ENCODE results near the gene CCND1.
"Not testable (repeated sequence)": the region's sequence is repeated elsewhere in the genome, so short reads cannot be mapped to it uniquely, and the experiment has no call there.

Gene CCND1

GRCh38 chr11:69669486-69669885 is 28.5 kb downstream of the CCND1 start:
- DNase-seq, result no peak

DNA sequence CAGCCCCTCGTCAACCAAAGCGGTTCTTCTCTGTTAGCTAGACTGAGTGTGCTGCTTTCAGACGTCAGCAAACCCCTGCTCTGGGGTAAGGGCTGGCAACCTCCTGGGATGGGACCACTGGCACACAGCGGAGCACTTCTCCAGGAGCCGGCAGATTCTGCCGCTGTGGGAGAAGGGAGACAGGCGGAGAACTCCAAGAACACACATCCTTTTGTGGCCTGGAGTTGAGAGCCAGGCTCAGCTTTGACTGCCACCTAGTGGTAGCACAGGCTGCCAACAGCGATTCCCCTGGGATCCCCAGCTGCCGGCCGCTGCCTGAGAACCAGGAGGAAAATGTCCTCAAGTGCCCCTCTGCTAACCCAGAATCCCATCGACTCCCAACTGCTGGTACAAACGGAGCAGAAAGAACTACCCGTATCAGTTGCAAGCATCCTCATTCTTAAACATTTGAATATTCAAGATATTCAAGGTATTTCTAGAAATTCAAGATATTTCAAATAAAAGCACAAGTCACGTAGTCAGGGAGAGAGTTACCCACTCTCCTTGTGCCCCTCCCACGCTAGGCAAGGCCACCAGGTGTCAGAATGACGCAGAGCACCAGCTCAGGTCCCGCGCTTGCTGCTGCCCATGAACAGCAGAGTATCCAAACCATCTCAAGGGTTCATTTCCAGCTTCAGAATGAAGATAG is 29.3 kb downstream of the CCND1 start:
- DNase-seq, result peak; percentile 78

- DNase-seq, result no peak
Observed at GRCh38 chr11:69671734-69672465, 30.9 kb downstream of the CCND1 start.

GRCh38 chr11:69674267-69674885 is 33.4 kb downstream of the CCND1 start:
- peak; percentile 70 for DNase-seq

GRCh38 chr11:69674886-69675714 is 34.1 kb downstream of the CCND1 start, which contains the start of gene LTO1:
LTO1 (minus strand) TSS chr11:69675353; CDS start chr11:69675239, 114 bp downstream.
- DNase-seq, result peak; percentile 94

DNA sequence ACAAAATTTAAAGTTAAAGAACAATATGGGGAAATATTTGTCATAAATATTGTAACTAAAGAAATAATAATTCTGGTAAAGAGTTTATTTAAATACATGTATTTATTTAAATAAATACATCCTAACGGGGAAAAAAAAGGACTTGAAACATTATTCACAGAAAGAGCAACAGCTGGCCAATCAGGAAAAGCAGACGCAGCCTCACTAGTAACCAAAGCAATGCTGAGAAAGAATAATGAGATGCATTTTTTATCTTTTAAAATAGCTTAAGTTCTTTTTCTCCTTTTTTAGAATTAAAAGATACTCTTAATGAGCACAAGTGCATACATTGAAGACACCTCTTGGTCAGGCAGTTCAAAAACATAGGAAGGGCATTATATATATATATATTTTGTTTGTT is 36.8 kb downstream of the CCND1 start:
- no peak for DNase-seq

DNA sequence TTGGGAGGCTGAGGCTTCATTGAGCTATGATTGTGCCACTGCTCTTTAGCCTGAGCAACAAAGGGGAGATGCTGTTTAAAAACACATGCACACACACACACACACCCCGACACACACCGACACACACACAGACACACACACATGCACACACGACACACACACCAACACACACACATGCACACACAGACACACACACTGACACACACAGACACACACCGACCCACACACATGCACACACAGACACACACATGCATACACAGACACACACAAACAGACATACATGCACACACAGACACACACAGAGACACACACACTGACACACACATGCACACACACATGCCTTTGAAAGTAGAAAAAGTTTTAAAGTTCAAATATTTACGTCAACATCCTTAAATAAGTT is 39.7 kb downstream of the CCND1 start:
- DNase-seq, result no peak

DNA sequence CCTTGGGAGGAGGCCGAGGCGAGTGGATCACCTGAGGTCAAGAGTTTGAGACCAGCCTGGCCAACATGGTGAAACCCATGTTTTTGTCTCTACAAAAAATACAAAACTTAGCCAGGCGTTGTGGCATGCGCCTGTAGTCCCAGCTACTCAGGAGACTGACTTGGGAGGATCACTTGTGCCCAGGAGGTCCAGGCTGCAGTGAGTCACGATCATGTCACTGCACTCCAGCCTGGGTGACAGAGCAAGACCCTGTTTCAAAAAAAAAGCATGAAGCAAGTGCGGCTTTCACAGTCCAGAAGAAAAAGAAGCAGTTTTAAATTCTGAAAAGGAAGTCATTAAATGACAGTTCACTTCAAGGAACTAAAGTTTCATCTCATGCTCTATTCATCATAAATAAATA is 41.3 kb downstream of the CCND1 start:
- DNase-seq, result no peak

- DNase-seq, result no peak
Observed at GRCh38 chr11:69682681-69683326, 41.8 kb downstream of the CCND1 start.

GRCh38 chr11:69683764-69684333 is 42.9 kb downstream of the CCND1 start:
- DNase-seq, result no peak

DNA sequence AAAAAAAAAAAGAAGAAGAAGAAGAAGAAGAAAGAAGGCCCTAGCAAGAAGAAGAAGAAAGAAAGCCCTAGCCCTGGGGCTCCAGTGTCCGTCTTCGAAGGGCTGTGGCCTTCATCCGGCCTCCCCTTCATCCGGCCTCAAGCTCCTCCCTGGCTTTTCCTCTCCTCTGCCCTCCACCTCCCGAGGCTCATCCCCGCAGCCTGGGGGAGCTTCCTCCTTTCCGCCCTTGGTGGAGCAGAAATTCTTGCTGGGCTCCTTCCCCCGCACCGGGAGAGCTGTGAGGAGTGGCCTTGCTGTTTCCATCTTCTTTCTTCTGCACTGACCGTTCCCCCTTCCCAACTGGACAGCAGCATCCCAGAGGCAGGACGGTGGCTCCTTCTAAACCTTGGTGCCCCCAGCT is 43.7 kb downstream of the CCND1 start:
- DNase-seq, result no peak

DNA sequence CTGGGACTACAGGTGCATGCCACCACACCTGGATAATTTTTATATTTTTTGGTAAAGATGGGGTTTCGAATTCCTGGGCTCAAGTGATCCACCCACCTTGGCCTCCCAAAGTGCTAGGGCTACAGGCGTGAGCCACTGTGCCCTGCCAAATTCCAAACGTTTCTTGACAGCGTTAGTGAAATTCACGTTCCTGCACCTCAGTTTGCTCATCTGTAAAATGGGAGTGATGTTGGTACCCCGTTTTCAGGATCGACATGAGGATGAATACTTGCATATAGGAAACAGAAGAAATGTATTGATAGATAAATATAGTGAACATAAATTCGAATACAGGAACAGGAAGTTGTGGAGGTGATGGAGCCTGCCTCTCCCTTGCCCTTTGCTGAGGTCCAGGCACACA is 44.4 kb downstream of the CCND1 start:
- DNase-seq, result no peak

DNA sequence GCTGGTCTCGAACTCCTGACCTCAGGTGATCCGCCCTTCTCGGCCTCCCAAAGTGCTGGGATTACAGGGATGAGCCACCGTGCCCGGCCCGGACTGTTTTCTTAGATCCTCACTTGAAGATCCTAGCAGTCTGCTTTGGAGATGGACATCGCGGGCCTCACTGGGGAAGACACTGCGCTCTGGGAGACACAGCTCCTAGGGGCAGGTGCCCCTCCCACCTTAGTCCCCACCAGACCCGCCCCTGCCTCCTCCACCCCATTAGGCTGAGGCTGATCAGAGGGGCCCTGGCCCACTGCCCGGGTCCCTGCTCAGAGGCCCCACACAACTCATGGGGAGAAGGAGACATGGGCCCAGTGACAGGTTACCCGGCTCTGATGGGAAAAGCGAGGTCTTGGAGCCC is 45.5 kb downstream of the CCND1 start:
- DNase-seq, result no peak

DNA sequence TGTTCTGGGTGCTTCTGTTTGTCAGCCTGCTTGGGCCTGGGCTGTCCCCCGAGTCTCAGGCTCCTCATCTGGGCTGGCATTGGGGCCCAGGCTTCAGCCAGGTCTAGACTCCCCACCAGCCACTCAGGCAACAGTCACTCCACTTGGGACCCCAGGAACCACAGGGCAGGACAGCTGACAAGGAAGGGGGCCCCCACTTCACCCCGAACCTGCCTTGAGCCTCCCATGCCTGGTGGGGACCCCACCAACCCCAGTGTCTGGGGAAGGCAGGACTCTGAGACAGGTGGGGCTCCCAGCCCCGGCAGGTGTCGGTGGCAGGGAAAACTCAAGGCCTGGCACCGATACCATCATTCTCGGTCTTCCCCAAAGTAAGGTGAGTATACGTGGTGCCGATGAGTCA is 45.9 kb downstream of the CCND1 start:
- DNase-seq, result no peak

DNA sequence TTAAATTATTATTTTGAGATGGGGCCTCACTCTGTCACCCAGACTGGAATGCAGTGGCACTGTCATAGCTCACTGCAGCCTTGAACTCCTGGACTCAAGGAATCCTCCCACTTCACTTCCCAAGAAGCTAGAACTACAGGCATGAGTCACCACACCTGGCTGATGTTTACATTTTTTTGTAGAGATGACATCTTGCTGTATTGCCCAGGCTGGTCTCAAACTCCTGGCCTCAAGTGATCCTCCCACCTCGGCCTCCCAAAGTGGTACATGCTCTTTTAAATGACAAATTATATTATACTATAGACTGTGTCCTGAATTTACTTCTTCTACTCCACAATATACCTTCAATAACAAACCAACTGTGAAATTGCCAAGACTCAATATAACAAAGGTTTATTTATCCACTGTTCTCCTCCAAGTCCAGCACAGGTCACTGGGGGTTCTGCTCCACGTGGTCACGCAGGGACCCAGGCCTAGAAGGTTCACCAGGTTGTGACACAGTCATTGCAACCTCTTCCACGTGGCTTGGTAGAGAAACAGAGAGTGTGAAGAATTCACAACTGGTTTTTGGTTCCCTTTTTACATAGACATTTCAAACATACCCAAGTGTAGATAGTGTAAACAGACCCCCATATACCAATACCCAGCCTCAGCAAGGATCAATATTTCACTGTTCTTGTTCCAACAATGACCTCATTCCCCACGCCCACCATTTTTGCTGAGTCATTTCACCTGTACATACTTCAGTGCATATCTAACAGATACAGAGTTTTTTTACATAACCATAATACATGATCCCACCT is 47.2 kb downstream of the CCND1 start:
- DNase-seq, result not testable (repeated sequence)

GRCh38 chr11:69689484-69690319 is 48.7 kb downstream of the CCND1 start:
- DNase-seq, result no peak

DNA sequence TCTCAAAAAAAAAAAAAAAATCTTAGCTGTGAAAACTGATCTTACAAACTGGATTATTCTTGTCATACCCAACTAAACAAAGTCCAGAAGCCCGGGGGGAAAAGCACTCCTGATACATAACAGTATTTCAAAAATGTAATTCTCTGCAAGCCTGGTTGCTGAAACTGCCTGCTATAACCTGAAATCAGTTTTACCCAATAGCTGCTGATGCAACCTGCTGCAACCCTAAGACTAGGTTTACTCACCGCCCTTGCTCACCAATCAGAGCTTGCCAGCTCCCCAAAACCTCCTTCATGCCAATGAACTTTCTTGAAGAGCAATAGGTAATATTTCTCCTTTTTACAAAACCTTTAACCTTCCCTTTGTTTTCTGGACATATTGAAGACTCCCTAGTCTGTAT is 50.5 kb downstream of the CCND1 start:
- peak; percentile 51 for DNase-seq

DNA sequence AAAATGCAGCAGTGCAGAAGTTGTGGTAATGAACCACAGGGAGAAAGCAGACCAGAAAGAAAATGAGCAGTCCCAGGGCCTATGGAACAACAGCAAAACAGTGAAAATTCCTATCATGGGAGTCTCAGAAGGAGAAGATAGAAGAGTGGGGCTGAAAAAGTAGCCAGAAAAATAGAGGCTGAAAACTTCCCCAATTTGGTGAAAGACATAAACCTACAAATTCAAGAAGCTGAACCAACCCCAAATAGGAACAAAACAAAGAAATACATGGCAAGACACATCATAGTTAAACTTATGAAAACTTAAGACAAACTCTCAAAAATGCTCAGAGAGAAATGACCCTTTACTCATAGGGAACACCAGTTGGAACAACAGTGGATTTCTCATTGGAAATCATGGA is 51.5 kb downstream of the CCND1 start:
- DNase-seq, result no peak

GRCh38 chr11:69694781-69695180 is 53.8 kb downstream of the CCND1 start:
- DNase-seq, result no peak

DNA sequence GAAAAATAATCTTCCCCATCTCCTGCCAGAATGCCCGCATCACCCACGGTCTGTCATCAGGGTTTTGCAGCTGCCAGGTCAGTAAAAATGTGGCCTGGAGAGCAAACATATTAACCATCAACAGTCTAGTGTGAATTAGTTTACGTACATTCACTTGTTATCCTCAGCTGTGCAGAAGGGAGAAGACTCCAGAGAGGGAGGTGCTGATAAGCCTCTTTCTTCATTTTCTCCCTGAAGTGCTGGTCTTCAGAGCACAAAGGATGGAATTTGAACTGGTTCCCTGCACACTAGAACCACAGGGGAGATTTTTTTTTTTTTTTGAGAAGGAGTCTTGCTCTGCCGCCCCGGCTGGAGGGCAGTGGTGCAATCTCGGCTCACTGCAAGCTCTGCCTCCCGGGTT is 54.6 kb downstream of the CCND1 start:
- DNase-seq, result no peak
